HG03432 (cell line): Measurements from ENCODE around the gene CDC42BPB.

Experiments used
- ATAC-seq: cut with Tn5 transposase; IDR thresholded peaks from one replicate; pipeline ENCODE4 v1.9.1; 2021; ENCODE audit warnings: mild to moderate bottlenecking, moderate library complexity; ENCODE audit not compliant: unreplicated experiment

The CDC42BPB gene

GRCh38 chr14:102949801-102950451 is 107.4 kb downstream of the CDC42BPB start:
- no peak for ATAC-seq

GRCh38 chr14:102949062-102949800 is 108.1 kb downstream of the CDC42BPB start:
- no peak for ATAC-seq

GRCh38 chr14:102948698-102949061 is 108.7 kb downstream of the CDC42BPB start:
- ATAC-seq, result no peak

GRCh38 chr14:102947321-102948103 is 109.8 kb downstream of the CDC42BPB start:
- ATAC-seq, result no peak

- no peak for ATAC-seq
Observed at GRCh38 chr14:102945346-102946130, 111.8 kb downstream of the CDC42BPB start.

- no peak for ATAC-seq
Observed at GRCh38 chr14:102944448-102945330, 112.7 kb downstream of the CDC42BPB start.

- ATAC-seq, result no peak
Observed at GRCh38 chr14:102943979-102944378, 113.4 kb downstream of the CDC42BPB start.

GRCh38 chr14:102943454-102943853 is 113.9 kb downstream of the CDC42BPB start:
- no peak for ATAC-seq

- ATAC-seq, result no peak
Observed at GRCh38 chr14:102942069-102942468, 115.3 kb downstream of the CDC42BPB start.

GRCh38 chr14:102941419-102942011 is 115.8 kb downstream of the CDC42BPB start:
- ATAC-seq, result no peak

- no peak for ATAC-seq
Observed at GRCh38 chr14:102940729-102941362, 116.5 kb downstream of the CDC42BPB start.

GRCh38 chr14:102939820-102940561 is 117.4 kb downstream of the CDC42BPB start:
- ATAC-seq, result no peak

GRCh38 chr14:102939329-102939728 is 118.0 kb downstream of the CDC42BPB start:
- no peak for ATAC-seq

GRCh38 chr14:102938191-102938590 is 119.2 kb downstream of the CDC42BPB start:
- no peak for ATAC-seq

- no peak for ATAC-seq
Observed at GRCh38 chr14:102937331-102938175, 119.8 kb downstream of the CDC42BPB start.

- no peak for ATAC-seq
Observed at GRCh38 chr14:102935756-102936155, 121.6 kb downstream of the CDC42BPB start.

GRCh38 chr14:102933618-102934231 is 123.6 kb downstream of the CDC42BPB start:
- no peak for ATAC-seq
